Measurements from ENCODE around the gene TEX13C. TPM values are rescaled to one million over a fixed set of nuclear protein-coding genes. Genes with fewer than 3 reads are reported as not detected.

The TEX13C gene
- total and polyA plus RNA-seq, 2 of the 8 experiments (the other 6 are each of a cell fraction or from before 2014, with no cell fraction given) = 0.03 to 0.09 TPM

GRCh38 chrX:125340490-125340889 lies 20.8 kb downstream of the TEX13C start (continued):
- TF ChIP-seq RAD21 (IDR thresholded peaks at IDR 0.05 in 1 of 2, conservative IDR thresholded peaks at IDR 0.05 in 1 of 2; ENCODE audit: low read depth in 2 of 2, low read length in 2 of 2) (no peak), JUND (IDR thresholded peaks at IDR 0.05; ENCODE audit: low read length) (no peak), SIX5 (IDR thresholded peaks at IDR 0.05; ENCODE audit: low read depth, low read length) (no peak), HDAC2 (IDR thresholded peaks at IDR 0.05; ENCODE audit: borderline replicate concordance in 1 of 2, low read depth in 2 of 2, low read length in 2 of 2) (no peak), KDM5A (IDR thresholded peaks at IDR 0.05; ENCODE audit: low read length) (no peak), BCL11A (IDR thresholded peaks at IDR 0.05; ENCODE audit: low read depth in 2 of 2, low read length in 2 of 2) (no peak), SIN3A (conservative IDR thresholded peaks at IDR 0.05 in 1 of 2, IDR thresholded peaks at IDR 0.05 in 1 of 2; ENCODE audit: low read depth in 1 of 2, low read length in 2 of 2) (no peak)

Data from H1 (cell line).